ENCODE results near the gene ARHGAP35.
"Not testable (repeated sequence)": the region's sequence is repeated elsewhere in the genome, so short reads cannot be mapped to it uniquely, and the experiment has no call there.

ARHGAP35 gene

GRCh38 chr19:46845959-46846459 is 14.8 kb upstream of the ARHGAP35 start:
- DNase-seq, result no peak

- DNase-seq, result no peak
Observed at GRCh38 chr19:46847528-46847927, 13.3 kb upstream of the ARHGAP35 start.

- DNase-seq, result no peak
Observed at GRCh38 chr19:46848389-46848788, 12.4 kb upstream of the ARHGAP35 start.

- DNase-seq, result no peak
Observed at GRCh38 chr19:46849610-46850009, 11.2 kb upstream of the ARHGAP35 start.

- DNase-seq, result peak; percentile 98
Observed at GRCh38 chr19:46850228-46851203, 10.3 kb upstream of the ARHGAP35 start, which contains the start of gene AP2S1. Gene AP2S1 (minus strand): TSS chr19:46850846. CDS start chr19:46850766, 80 bp downstream.

- DNase-seq, result no peak
Observed at GRCh38 chr19:46852830-46853229, 8.0 kb upstream of the ARHGAP35 start.

GRCh38 chr19:46854698-46855097 is 6.1 kb upstream of the ARHGAP35 start:
- DNase-seq, result not testable (repeated sequence)

- peak; percentile 96 for DNase-seq
Observed at GRCh38 chr19:46856062-46857022, 4.5 kb upstream of the ARHGAP35 start.

- DNase-seq, result no peak
Observed at GRCh38 chr19:46859637-46860124, 1.1 kb upstream of the ARHGAP35 start.

GRCh38 chr19:46860125-46860845 is 512 bp upstream of the ARHGAP35 start:
- peak; percentile 99 for DNase-seq

- peak; percentile 19 for DNase-seq
Observed at GRCh38 chr19:46861691-46862502, 1.1 kb downstream of the ARHGAP35 start.

- no peak for DNase-seq
Observed at GRCh38 chr19:46862503-46862834, 1.7 kb downstream of the ARHGAP35 start.

GRCh38 chr19:46862974-46863632 is 2.3 kb downstream of the ARHGAP35 start:
- no peak for DNase-seq

GRCh38 chr19:46863818-46864629 is 3.2 kb downstream of the ARHGAP35 start:
- no peak for DNase-seq

GRCh38 chr19:46866407-46867136 is 5.8 kb downstream of the ARHGAP35 start:
- DNase-seq, result no peak

GRCh38 chr19:46867170-46867569 is 6.4 kb downstream of the ARHGAP35 start:
- DNase-seq, result no peak

- DNase-seq, result no peak
Observed at GRCh38 chr19:46868025-46868802, 7.4 kb downstream of the ARHGAP35 start.

- DNase-seq, result not testable (repeated sequence)
Observed at GRCh38 chr19:46871173-46871572, 10.4 kb downstream of the ARHGAP35 start.
